Adrenal gland (tissue), 5 donors: ENCODE results near the gene TOR1B.
"Not testable (repeated sequence)": the region's sequence is repeated elsewhere in the genome, so short reads cannot be mapped to it uniquely, and the experiment has no call there.

Source experiments
- CTCF ChIP-seq, 6 experiments: fragments of 450-650 bp in 4 of 6; fragments of 200-600 bp in 2 of 6; sonication (generic) in 1 of 6; IDR thresholded peaks; 1 replicate in 5 of 6; 2 replicates in 1 of 6; pipeline versions ENCODE4 v1.5.1 to v1.8.0; 2016 to 2021; ENCODE audit warnings: antibody characterized with exemption in 6 of 6, mild to moderate bottlenecking in 2 of 6, moderate library complexity in 1 of 6
- POLR2A ChIP-seq, 2 donors: fragments of 450-650 bp; IDR thresholded peaks; one replicate each; pipeline ENCODE4 v1.6.1; 2017; ENCODE audit warnings: antibody characterized with exemption in 2 of 2, mild to moderate bottlenecking in 2 of 2, moderate library complexity in 1 of 2
- donor health status: DM: no; HTN: no; CAD: no.

DNA sequence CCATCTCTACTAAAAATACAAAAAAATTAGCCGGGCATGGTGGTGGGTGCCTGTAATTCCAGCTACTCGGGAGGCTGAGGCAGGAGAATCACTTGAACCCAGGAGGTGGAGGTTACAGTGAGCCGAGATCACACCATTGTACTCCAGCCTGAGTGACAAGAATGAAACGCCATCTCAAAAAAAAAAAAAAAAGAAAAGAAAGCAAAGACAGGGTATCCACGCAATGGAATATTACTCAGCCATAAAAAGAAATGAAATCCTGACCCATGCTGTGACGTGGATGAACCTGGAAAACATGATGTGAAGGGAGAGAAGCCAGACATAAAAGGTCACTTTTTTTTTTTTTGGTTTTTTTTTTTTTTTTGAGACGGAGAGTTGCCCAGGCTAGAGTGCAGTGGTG lies 42.2 kb upstream of the TOR1B start:
- not testable (repeated sequence) for TF ChIP-seq CTCF, POLR2A (IDR thresholded peaks at IDR 0.05)
